ENCODE measurements around the gene IGSF5. TPM values are rescaled to one million over a fixed set of nuclear protein-coding genes. Genes with fewer than 3 reads are reported as not detected.

The IGSF5 gene
- total RNA-seq, 2 donors from 2014 or later, result not detected

Other genes starting within 250 kb of the IGSF5 start
- under 1 TPM in 1 of 2 donors, not detected in 1; 0.03 TPM for gene B3GALT5, start 132.2 kb upstream of the IGSF5 start, total RNA-seq
- not detected for gene PCP4, start 122.3 kb downstream of the IGSF5 start, total RNA-seq